ENCODE results near the gene ORC1.

ORC1 gene

DNA sequence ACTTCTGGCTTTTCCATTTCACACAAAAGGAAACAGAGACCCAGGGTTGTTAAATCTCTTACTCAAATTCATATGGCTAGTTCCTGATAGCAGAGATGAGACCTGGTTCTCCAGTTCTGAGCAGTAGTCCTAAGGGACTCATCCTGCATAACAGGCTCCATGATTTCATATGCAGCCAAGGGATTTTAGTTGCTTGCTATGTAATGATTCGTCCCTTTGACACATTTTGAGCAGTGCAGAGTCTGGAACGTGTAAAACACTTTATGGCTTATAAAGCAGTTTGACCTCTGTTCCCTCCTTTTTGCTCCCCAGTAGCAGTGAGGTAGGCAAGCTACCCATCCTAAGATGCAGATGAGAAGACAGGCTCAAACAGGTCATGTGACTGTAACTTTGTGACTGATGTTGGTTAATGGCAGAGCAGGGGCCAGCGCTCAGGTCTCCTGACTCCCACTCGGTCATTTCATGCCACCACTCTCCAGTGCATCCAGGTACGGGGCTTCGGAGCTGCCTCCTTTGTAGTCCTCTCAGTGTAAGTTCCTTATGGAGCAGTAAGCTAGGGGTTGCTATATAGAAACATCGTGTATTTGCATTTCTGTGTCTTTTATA, 62.5 kb downstream of the ORC1 start:
- no peak for DNase-seq

DNA sequence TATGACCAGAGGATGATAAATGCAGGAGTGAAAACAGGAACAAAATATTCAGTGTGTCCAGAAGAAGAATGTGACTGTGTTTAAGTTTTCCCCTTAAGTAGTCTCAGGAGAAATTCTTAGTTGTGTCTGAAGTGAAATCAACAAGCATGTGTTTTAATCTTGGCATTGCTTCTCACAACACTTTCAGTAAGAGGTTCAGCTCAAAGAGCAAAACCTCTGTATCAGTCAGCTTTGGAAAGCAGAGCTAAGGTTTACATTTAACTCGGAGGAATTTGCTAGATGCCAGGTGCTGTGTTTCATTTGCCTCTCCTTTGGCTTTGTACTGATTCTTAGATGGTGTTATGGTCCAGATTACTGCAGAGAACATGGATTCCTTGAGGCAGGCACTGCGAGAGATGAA, 66.8 kb downstream of the ORC1 start:
- DNase-seq: no peak

DNA sequence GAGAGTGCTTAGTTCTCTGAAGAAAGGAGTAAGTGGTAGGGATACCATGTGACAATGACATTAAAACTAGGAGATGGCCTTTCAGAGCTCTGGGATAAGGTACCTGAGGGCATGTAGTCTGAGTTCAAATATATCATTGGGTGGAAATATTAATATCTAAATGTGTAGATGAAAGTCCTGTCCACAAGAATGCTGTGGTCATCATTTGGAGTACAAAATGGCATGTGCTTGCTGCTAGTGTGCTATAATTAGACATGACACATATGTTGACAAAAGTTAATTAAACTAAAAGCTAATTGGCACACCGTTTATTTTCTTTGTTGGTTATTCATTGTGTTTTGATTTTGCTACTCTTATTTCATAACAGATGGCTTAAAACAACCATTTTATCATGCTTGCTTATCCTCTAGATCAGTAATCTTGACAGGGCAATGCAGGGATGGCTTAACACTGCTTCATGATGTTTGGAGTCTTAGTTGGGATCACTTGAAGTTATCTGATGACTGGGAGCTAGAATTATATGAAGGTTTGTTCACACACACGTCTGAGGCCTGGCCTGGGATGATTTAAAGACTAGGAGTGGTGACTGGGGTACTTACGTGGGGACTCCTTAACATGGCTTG, 69.2 kb downstream of the ORC1 start:
- peak; percentile 28 for DNase-seq

GRCh38 chr1:52332411-52332810, 71.8 kb downstream of the ORC1 start:
- DNase-seq: no peak

GRCh38 chr1:52328615-52329014, 75.6 kb downstream of the ORC1 start:
- no peak for DNase-seq

GRCh38 chr1:52325786-52326185, 78.4 kb downstream of the ORC1 start:
- no peak for DNase-seq

GRCh38 chr1:52323731-52324130, 80.5 kb downstream of the ORC1 start:
- DNase-seq: no peak

Data from RPMI8226 (cell line).